GM18508 (cell line): Measurements from ENCODE around the gene ATP23.

ENCODE experiments used
- ATAC-seq: cut with Tn5 transposase; IDR thresholded peaks from one replicate; pipeline ENCODE4 v1.9.1; 2021; ENCODE audit warnings: moderate number of reproducible peaks; ENCODE audit not compliant: insufficient read depth, unreplicated experiment

The ATP23 gene

GRCh38 chr12:57941165-57941894 lies at the start of gene ATP23:
ATP23 (plus strand) TSS chr12:57941567; CDS start chr12:57941702, 135 bp downstream.
- ATAC-seq = peak; percentile 72

- no peak for ATAC-seq
Observed at GRCh38 chr12:57892232-57892972, 49.0 kb upstream of the ATP23 start.

DNA sequence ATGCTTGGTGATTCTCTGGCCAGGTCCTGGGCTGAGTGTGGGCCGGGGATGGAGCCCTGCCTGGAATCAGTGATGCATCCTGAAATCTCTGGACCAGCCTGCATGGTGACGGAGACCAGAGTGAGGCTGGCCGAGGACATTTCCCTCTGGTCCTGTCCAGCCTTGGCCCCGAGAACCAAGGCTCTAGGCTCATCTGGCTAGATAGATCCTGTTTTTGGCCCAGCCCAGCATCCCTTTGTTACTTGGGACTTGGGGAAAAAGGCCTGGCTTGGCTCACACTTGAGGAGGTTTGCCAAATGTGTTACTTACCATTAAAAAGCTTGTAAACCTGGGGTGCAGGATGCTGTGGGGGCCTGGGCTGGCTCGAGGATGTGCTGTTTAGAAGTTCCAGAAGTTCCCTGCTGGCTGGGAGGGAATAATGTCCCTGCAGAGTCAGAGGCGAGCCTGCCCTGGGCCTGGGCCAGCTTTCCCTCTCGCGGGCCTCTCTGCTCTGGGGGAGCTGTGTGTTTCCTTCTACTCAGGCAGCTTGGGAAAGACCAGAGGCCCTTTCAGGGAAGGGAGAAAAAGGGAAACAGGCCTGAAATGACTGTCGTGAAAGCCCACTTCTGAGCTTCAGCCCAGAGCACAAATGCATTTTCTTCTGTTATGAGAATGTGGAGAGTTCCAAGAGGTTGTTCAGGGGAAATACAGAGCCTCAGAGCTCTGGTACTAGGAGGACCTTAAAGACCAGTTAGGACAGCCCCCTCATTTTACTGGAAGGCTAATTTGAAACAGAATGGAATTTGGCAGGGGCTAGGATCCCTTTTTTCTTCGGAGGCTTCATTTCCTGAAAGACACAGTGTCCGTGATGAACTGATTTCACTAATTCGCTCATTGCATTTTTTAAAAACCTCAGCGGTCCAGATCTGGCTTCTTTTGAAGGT lies 47.7 kb upstream of the ATP23 start:
- ATAC-seq = no peak

GRCh38 chr12:57894399-57895292 lies 46.7 kb upstream of the ATP23 start:
- ATAC-seq = no peak

GRCh38 chr12:57895389-57896114 lies 45.8 kb upstream of the ATP23 start:
- no peak for ATAC-seq

GRCh38 chr12:57896115-57896433 lies 45.3 kb upstream of the ATP23 start:
- no peak for ATAC-seq

DNA sequence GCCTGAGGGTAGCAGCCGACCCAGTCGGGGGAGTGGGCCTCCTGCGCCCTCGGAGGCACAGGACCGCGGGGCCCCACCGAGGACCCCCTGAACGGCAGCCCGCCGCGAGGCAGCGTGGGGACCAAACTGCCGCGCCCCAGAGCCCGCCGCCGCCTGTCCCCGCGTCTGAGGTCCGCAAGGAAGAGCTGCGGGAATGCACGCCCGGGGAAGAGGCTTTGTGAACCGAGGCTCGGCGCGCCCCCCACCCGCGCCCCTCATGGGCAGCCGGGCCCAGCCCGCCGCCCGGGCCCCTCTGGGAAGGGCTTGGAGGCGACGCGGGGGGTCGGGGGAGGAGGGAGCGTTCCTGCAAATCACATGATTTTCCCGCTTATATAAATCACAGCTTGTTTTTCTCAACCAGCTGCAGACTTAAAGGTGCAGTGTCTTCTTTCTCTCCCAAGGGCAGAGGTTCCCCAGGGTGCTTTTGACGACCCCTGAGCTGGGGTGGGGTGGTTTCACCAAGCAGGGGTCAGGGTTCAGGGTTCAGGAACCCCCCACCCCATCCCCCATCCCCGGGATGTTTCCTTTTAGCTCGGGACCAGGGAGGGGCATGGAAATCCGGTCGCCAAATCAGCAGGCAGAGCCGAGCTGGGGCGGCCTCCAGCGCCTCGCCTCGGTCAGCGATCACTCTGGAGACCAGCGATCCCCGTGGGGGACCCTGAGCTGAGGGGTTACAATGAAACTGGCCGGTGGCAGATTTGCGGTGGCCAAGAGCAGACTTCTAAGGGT lies 44.7 kb upstream of the ATP23 start:
- no peak for ATAC-seq

DNA sequence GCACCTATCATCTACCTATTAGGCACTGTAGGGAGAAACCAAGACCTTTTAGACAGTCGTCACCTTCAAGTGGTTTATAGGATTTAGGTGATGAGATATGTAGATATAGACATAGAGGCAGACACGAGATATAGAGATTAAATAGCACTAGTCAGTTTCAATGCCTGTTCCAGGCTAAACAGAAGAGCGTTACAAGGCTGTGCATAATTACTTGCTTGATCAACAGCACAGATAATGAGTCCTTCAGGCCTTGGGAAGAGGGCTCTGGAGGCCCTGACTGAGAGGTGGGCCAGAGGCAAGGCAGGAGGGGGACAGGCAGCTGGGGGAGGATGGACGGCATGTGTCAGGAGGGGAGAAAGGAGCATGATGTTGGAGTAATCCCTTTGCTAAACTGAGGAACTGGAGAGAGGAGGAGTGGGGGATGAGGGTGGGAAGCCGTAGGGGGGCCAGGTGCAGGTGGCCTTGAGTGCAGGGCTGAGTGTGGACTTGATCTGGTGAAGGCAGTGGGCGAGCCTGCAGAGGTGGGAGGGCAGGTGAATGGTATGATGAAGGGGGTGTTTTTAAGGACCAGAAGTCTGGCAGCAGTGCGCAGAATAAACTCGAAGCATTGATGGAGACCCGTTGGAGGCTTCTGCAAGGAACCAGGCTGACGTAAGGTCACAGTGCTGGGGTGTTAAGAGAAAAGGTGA lies 43.9 kb upstream of the ATP23 start:
- no peak for ATAC-seq

DNA sequence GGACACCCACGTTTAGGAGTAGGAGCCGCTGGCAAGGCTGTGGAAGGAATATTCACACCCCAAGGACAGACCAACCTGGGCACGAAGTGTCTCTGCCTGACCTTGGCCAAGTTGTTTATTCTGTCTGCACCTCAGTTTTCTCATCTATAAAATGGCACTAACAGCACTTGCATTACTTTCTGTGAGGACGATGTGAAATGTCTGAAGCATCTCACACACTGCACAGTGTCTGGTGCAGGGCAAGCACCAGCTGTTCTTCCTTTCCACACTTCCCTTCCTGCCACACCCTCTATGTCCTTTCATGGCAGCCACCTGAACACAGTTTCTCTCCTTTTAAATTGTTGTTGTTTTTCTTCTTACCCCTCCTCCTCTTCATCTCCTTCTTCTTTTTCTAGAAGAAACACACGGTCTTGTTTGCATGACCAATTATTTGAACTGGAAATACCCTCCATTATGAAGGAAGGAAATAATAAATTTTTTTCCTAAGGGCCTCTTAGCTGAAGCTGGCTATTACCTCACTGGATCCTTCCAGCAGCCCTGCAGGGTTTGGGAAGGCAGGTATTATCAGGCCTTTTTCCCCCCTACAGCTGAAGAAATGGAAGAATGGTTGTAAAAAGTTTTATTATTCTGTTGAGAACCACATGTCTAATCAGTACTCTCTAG lies 42.9 kb upstream of the ATP23 start:
- ATAC-seq = no peak

GRCh38 chr12:57899010-57899662 lies 42.2 kb upstream of the ATP23 start:
- peak; percentile 76 for ATAC-seq

DNA sequence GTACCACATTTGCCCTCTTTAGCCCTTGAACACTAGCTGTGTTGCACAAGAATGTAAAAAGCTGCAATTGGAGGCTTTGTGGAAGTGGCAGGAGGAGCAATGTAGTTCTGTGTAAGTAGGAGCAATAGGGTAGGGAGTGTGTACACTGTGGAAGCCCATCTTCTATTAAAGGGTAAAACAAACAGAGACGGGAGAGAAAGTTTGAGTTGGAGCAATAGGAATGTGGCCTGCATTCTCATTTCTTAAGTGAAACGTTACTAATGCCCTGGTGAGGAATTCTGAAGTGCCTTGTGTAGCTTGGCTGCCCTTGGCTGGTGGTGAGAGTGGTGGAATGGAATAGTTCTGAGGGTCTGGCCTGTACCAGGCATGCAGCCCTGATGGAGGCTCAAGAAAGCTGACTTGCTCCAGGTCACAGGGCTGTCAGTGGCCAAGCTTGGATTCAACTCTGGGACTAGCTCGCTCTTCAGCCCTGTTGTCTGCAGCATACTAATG lies 38.8 kb upstream of the ATP23 start:
- ATAC-seq = no peak

DNA sequence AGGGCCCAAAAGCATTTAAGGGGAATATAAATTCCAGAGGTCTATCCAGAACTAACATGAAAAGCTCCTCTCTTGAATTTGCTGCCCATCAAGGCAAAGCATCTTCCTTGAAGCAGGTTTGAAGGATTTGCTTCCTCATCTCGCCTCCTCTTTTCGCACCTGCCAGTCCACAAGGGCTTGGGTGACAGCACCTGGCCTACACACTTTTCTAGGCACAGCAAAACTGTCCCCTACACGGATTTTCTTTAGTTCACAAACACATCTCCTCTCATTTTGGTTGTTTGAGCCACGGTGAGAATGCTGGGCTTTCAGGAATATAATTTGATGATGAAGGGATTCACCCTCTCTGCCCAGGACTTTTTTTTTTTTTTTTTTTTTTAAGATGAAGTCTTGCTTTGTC lies 36.9 kb upstream of the ATP23 start:
- ATAC-seq = no peak

GRCh38 chr12:57904848-57905811 lies 36.2 kb upstream of the ATP23 start:
- ATAC-seq = peak; percentile 75

- no peak for ATAC-seq
Observed at GRCh38 chr12:57905812-57906475, 35.4 kb upstream of the ATP23 start.

DNA sequence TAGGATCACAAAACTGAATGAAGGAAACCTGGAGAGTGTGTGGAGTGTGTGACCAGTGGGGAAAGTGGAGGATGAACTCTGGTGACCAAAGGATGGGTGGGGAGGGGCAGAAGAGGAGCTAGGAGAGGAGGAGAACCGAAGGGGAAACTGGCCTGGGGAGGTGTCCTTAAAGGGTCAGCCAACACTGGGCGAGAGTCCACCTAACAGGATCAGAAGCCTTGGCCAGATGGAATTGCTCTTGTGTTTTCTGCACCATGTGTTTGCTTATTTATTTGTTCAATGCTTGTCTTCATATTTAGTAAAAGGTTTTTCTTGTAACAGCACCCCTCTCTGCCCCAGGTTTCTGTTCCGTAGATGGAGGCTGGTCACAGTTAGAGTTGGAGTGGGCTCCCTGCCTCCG lies 34.5 kb upstream of the ATP23 start:
- no peak for ATAC-seq
